Kidney (tissue), 14 donors: ENCODE results near the gene NEK1. TPM values are rescaled to one million over a fixed set of nuclear protein-coding genes. Genes with fewer than 3 reads are reported as not detected.

Source experiments
- DNase-seq, 5 donors: peaks; one replicate each; pipeline ENCODE4 v3.0.0-alpha.2; 2013 to 2020
- FAIRE-seq: peaks from 2 replicates; lab custom pipeline; 2012; peaks lifted over from hg19 to GRCh38; lab: Jason Lieb, UNC
- H3K27ac ChIP-seq, 2 donors: one replicate each; pipeline ENCODE4 v1.7.0; 2013; ENCODE audit warnings: low read depth in 2 of 2, low read length in 2 of 2, inconsistent platforms in 1 of 2
- H3K27me3 ChIP-seq: one replicate; pipeline ENCODE4 v1.7.1; 2013; ENCODE audit warnings: low read length, inconsistent platforms; ENCODE audit not compliant: control insufficient read depth, insufficient read depth
- H3K36me3 ChIP-seq, 3 donors: one replicate each; pipeline versions ENCODE4 v1.7.0 to v1.7.1; 2013; ENCODE audit warnings: low read length in 3 of 3, control low read depth in 1 of 3, inconsistent platforms in 1 of 3; ENCODE audit not compliant: insufficient read depth in 3 of 3, control insufficient read depth in 2 of 3
- H3K4me1 ChIP-seq, 3 donors: one replicate each; pipeline versions ENCODE4 v1.7.0 to v1.7.1; 2013; ENCODE audit warnings: low read length in 3 of 3, inconsistent platforms in 1 of 3, low read depth in 1 of 3; ENCODE audit not compliant: control insufficient read depth in 2 of 3, insufficient read depth in 2 of 3
- H3K4me3 ChIP-seq, 3 donors: one replicate each; pipeline versions ENCODE4 v1.7.0 to v1.8.1; 2013; ENCODE audit warnings: low read length in 3 of 3, control low read depth in 1 of 3, inconsistent platforms in 1 of 3
- H3K9ac ChIP-seq, 3 donors: one replicate each; pipeline versions ENCODE4 v1.7.0 to v1.7.1; 2013; ENCODE audit warnings: low read length in 3 of 3, control low read depth in 1 of 3, inconsistent platforms in 1 of 3
- H3K9me3 ChIP-seq, 3 donors: one replicate each; pipeline versions ENCODE4 v1.7.0 to v1.7.1; 2013; ENCODE audit warnings: low read length in 3 of 3, control low read depth in 1 of 3, inconsistent platforms in 1 of 3; ENCODE audit not compliant: control insufficient read depth in 2 of 3, insufficient read depth in 1 of 3
- CTCF ChIP-seq: IDR thresholded peaks from 3 replicates; pipeline ENCODE4 v1.5.1; 2012; ENCODE audit warnings: mild to moderate bottlenecking, moderate library complexity, borderline replicate concordance; ENCODE audit not compliant: insufficient read depth; ENCODE audit errors: extremely low read depth
- intact Hi-C: fragments of 100-400 bp; cut with DNase I; formaldehyde crosslinking; loops from one replicate; pipeline ENCODE4 v1.11.1; 2022
- polyA plus RNA-seq: library from polyadenylated mRNA; stranded (reverse); fragments of 350-450 nt; fragmentation: Illumina TruSeq; extraction: RNeasy Lipid Tissue Mini Kit (QIAGEN cat#74804); gene quantifications from one replicate; pipeline ENCODE4 v1.2.3, GENCODE V29; 2014; ENCODE audit warnings: low read depth, low replicate concordance; ENCODE audit not compliant: insufficient read depth
- total RNA-seq: library from RNA; stranded (reverse); fragmentation: NEBNext Ultra II Directional; extraction: Animal tissue kit (Norgen Biotek cat#: 25700); gene quantifications from one replicate; pipeline ENCODE4 v1.2.1, GENCODE V29; 2021
- donor health status: control.
- donor health status: control.
- donor health status: control.
- donor health status: control.
- donor health status: control.
- donor health status: DM: yes; HTN: yes; CAD: no.
- donor health status: Normal renal cell carcinoma (clear cell type).

Gene NEK1
- total and polyA plus RNA-seq, 2 donors from 2014 or later, result 5.6 to 15.3 TPM

GRCh38 chr4:169621731-169622492 is 9.5 kb upstream of the NEK1 start:
- peak overlapping the region; percentile 77 to 99 (median 82) for H3K4me3 ChIP-seq
- FAIRE-seq, result no peak

GRCh38 chr4:169620880-169621248 is 8.5 kb upstream of the NEK1 start:
- Histone ChIP-seq H3K36me3 (no peaks in the 10 kb centered on the region), H3K27me3 (no peaks in the 10 kb centered on the region), H3K4me3 (peak overlapping the region; percentile 77 to 99 (median 82)), H3K27ac (peak overlapping the region; percentile 97 to 99), H3K9ac (peak overlapping the region; percentile 57 to 98 (median 92)), H3K4me1 (peaks cover 2 to 8% (median 4%) of the 10 kb centered on the region in 3 donors), H3K9me3 (no peaks in the 10 kb centered on the region)
- DNase-seq, result peak in 4 of 5 donors; percentile 41 to 79 (median 60)
- no peak for TF ChIP-seq CTCF
- FAIRE-seq, result no peak
- intact Hi-C loops, result no loop called here

More at GRCh38 chr4:169621731-169622492, 9.5 kb upstream of the NEK1 start:
- Histone ChIP-seq H3K27me3 (no peaks in the 10 kb centered on the region), H3K27ac (peak overlapping the region; percentile 25 to 45), H3K4me1 (peaks cover 2 to 16% (median 10%) of the 10 kb centered on the region in 3 donors), H3K9me3 (no peaks in the 10 kb centered on the region), H3K9ac (peak overlapping the region; percentile 3 to 98 (median 59)), H3K36me3 (no peaks in the 10 kb centered on the region)
- peak in 2 of 5 donors; percentile 32 to 43 for DNase-seq
- TF ChIP-seq CTCF, result no peak
- intact Hi-C loops, result no loop called here

- H3K4me3 ChIP-seq, result peak within 1 kb of the TSS; percentile 77 to 99 (median 82)
- peak within 1 kb of the TSS; percentile 97 to 99 for H3K27ac ChIP-seq
- DNase-seq (peak; percentile 98 to 100 (median 98)), FAIRE-seq (peak; percentile 96)
- intact Hi-C loops, result no loop called here
- peak; percentile 22 for TF ChIP-seq CTCF
- no peaks in the 10 kb centered on the region for H3K9me3 ChIP-seq
- no peaks in the 10 kb centered on the region for H3K27me3 ChIP-seq
- peaks cover 2 to 3% (median 2%) of the 10 kb centered on the region in 3 donors for H3K4me1 ChIP-seq
- H3K9ac ChIP-seq, result peak within 1 kb of the TSS; percentile 93 to 100 (median 98)
- no peaks in the 10 kb centered on the region for H3K36me3 ChIP-seq
Observed at GRCh38 chr4:169619958-169620879, 7.8 kb upstream of the NEK1 start, which contains the start of gene CLCN3. Gene CLCN3 (plus strand): TSS chr4:169620578. CDS start chr4:169635929, 15,351 bp downstream.
